Measurements from ENCODE around the gene PLEKHB2.
A peak's percentile ranks its signal among the peaks of the same experiment; 100 is the strongest.

The PLEKHB2 gene

DNA sequence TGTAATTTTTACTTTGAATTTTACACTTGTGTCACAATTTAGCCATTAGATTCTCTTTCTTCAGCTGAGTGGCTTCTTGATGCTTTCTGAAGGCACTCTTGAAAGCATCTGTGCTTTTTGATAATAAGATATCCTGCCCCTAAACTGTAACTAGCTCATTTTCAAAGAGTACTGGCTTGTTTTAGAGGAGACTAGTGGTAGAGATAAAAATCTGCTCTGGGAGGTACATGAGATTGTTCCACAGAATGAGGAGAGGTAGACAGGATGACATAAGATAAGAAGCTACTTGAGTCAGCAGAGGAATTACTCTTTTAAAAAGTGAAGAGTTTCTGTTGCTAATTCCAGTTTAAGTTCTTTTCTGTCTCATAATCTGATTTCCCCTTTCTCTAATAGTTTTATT is 10.6 kb downstream of the PLEKHB2 start:
- peaks cover 71% of the 10 kb centered on the region for H3K4me1 Mint-ChIP-seq (ENCODE audit: low read depth)
- no peaks in the 10 kb centered on the region for H3K27me3 Mint-ChIP-seq
- peak overlapping the region; percentile 13 for H3K27ac Mint-ChIP-seq
- peak overlapping the region; percentile 8 for H3K4me3 Mint-ChIP-seq
- H3K9me3 Mint-ChIP-seq (ENCODE audit: low read depth), result peaks cover 4% of the 10 kb centered on the region
- peaks cover 23% of the 10 kb centered on the region for H3K36me3 Mint-ChIP-seq

DNA sequence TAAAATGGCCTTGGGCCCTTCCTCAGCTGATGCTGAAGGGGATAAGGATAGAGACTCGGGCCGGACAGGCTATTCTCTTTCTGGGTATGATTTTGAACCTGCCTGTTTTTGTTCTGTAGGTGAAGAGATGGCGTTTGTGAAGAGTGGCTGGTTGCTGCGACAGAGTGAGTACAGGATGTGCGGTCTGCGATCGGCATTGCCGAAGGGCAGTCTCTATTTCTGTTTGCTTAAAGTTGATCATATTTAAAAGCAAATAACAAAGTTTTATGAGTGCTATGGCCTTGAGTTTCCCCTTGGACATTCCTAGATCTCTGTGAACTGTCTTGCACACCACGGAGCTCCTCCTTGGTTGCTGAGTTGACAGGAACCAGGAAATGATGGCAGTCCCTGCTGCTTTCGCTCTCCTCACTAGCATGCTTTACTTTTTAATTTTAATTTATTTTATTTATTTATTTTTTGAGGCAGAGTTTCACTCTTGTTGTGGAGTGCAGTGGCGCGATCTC is 15.7 kb downstream of the PLEKHB2 start:
- H3K27ac Mint-ChIP-seq, result no peak overlapping the region

DNA sequence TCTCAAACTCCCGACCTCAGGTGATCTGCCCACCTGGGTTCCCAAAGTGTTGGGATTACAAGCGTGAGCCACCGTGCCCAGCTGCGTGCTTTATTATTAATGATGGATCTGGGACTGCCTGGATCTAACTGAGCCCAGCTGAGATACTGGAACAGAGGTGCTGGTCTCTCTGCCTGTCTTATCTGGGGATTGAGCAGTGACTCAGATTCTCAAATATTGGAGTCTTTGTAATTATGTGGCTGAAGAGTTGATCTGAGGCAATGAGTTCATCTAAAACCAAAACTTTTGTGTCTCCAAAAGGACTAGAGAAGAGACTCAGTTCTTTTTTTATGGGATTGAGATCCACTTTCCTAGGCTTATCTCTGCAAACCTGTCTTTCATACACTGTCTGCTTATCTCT is 16.3 kb downstream of the PLEKHB2 start:
- Mint-ChIP-seq H3K27ac (no peak overlapping the region), H3K9me3 (ENCODE audit: low read depth) (no peaks in the 10 kb centered on the region), H3K36me3 (peaks cover 10% of the 10 kb centered on the region), H3K4me3 (no peak overlapping the region), H3K27me3 (no peaks in the 10 kb centered on the region), H3K4me1 (ENCODE audit: low read depth) (peaks cover 26% of the 10 kb centered on the region)

More for the DNA sequence above, 15.7 kb downstream of the PLEKHB2 start:
- no peaks in the 10 kb centered on the region for H3K27me3 Mint-ChIP-seq
- H3K36me3 Mint-ChIP-seq, result peaks cover 16% of the 10 kb centered on the region
- no peaks in the 10 kb centered on the region for H3K9me3 Mint-ChIP-seq (ENCODE audit: low read depth)
- no peak overlapping the region for H3K4me3 Mint-ChIP-seq
- H3K4me1 Mint-ChIP-seq (ENCODE audit: low read depth), result peaks cover 32% of the 10 kb centered on the region

DNA sequence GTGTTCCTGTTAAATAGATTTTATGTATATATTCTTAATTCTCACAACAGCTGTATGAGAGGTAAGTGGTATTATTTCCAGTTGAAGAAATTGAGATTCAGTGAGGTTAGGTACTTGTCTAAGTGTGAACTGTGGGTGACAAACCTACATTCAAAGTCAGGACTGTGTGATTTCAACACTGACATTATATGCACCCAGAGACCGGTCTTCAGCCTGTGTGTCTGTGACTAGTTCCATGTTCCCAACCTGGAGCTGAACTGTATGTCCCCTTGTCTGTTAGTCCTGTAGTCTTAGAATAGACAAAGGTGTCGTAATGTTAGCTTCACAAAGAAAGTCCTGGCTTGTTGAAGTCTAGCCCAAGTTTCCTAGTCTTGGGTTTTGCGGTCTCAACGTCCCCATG is 17.4 kb downstream of the PLEKHB2 start:
- Mint-ChIP-seq H3K36me3 (peaks cover 9% of the 10 kb centered on the region), H3K9me3 (ENCODE audit: low read depth) (no peaks in the 10 kb centered on the region), H3K27me3 (no peaks in the 10 kb centered on the region), H3K27ac (no peak overlapping the region), H3K4me1 (ENCODE audit: low read depth) (peaks cover 22% of the 10 kb centered on the region), H3K4me3 (no peak overlapping the region)

DNA sequence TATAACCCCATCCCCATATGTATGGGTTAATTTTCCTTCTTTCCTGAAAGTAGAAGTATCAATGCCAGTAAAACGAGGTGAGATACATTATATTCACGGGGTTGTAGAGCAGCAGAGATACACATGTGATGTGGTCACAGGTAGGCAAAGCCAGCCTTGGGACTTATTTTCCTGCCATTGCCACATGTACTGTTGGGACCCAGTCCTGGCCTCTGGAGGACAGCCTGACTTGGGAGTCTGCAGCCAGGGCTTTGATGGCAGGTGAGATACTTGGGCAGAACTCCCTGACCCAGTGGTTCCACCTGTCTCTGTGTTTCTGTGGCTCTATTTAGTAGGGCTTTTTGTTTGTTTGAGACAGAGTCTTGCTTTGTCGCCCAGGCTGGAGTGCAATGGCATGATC is 18.1 kb downstream of the PLEKHB2 start:
- Mint-ChIP-seq H3K27ac (no peak overlapping the region), H3K36me3 (peaks cover 9% of the 10 kb centered on the region), H3K27me3 (no peaks in the 10 kb centered on the region), H3K4me3 (no peak overlapping the region), H3K4me1 (ENCODE audit: low read depth) (peaks cover 15% of the 10 kb centered on the region), H3K9me3 (ENCODE audit: low read depth) (no peaks in the 10 kb centered on the region)

DNA sequence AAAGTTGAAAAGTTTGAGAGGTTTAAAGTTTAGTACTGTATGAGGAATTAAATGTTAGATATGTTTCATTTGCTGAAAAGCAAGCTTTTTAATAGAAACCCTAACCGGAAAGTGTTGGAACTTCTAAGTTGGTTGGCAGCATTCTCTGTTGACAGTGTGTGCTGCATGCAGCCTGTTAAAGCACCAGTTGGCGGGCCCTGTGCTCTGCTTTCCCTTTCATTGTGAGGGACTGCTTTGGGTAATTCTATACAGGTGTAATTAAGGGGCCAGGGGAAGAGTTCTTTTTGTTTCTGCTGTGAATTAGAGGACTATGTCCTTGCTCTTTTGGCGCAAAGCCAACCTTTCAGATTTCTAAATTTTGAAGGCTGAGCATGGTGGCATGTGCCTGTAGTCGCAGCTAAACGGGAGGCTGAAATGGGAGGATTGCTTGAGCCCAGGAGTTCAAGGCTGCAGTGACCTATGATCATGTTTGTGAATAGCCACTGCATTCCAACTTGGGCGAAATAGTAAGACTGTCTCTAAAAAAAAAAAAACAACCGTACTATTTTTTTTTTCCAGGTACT is 20.1 kb downstream of the PLEKHB2 start:
- H3K9me3 Mint-ChIP-seq (ENCODE audit: low read depth), result no peaks in the 10 kb centered on the region
- H3K27me3 Mint-ChIP-seq, result no peaks in the 10 kb centered on the region
- H3K27ac Mint-ChIP-seq, result no peak overlapping the region
- peaks cover 21% of the 10 kb centered on the region for H3K36me3 Mint-ChIP-seq
- peaks cover 9% of the 10 kb centered on the region for H3K4me1 Mint-ChIP-seq (ENCODE audit: low read depth)
- no peak overlapping the region for H3K4me3 Mint-ChIP-seq

DNA sequence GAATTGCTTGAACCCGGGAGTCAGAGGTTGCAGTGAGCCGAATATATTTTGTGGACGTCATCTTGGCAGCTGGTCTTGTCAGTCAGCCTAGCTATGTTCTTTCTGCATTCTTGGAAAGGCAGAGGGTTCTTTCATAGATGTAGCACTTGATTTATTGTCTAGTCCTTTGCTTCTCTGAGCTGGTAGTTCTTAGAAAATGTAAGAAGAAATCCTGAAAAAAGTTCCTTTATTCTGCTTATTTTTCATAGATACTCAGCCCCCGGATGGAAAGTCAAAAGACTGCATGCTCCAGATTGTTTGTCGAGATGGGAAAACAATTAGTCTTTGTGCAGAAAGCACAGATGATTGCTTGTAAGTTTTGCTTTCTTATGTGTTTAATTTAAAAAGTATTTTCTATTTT is 21.3 kb downstream of the PLEKHB2 start:
- H3K4me1 Mint-ChIP-seq (ENCODE audit: low read depth), result peaks cover 4% of the 10 kb centered on the region
- peaks cover 17% of the 10 kb centered on the region for H3K36me3 Mint-ChIP-seq
- no peak overlapping the region for H3K4me3 Mint-ChIP-seq
- H3K27ac Mint-ChIP-seq, result no peak overlapping the region
- H3K27me3 Mint-ChIP-seq, result no peaks in the 10 kb centered on the region
- no peaks in the 10 kb centered on the region for H3K9me3 Mint-ChIP-seq (ENCODE audit: low read depth)

DNA sequence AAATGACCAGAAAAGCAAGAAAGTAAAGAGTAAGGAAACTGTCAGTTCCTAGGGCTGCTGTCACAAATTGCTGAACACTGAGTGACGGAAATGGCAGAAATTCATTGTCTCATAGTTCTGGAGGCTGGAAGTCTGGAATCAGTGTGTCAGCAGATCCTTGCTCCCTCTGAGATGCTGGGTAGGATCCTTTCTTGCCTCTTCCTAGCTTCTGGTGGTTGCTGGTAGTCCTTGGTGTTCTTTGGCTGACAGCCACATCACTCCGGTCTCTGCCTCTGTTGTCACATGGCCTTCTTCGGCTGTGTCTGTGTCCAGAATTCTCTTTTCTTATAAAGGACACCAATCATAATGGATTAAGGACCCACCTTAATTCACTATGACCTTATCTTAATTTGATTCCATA is 21.9 kb downstream of the PLEKHB2 start:
- no peaks in the 10 kb centered on the region for H3K27me3 Mint-ChIP-seq
- H3K27ac Mint-ChIP-seq, result no peak overlapping the region
- H3K4me1 Mint-ChIP-seq (ENCODE audit: low read depth), result peaks cover 3% of the 10 kb centered on the region
- H3K36me3 Mint-ChIP-seq, result peaks cover 15% of the 10 kb centered on the region
- no peak overlapping the region for H3K4me3 Mint-ChIP-seq
- H3K9me3 Mint-ChIP-seq (ENCODE audit: low read depth), result no peaks in the 10 kb centered on the region

DNA sequence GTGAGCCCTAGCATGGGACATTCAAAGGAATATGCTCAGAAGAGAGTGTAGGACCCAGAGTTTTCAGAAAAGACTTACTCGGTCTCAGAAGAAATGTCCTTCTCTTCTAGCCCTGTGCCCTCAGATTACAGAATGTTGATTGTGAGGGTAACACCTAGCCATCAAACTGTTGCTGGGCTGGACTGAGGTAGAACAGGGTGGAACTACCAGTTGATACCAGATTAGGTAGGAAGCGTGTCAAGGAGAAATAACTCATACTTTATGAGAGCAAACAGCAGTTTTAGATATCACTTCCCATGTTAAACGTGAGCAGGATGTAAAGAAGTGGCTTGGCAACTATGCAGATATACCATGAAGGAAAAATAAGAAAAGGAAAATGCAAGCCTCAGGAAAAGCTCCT is 22.8 kb downstream of the PLEKHB2 start:
- no peaks in the 10 kb centered on the region for H3K9me3 Mint-ChIP-seq (ENCODE audit: low read depth)
- no peaks in the 10 kb centered on the region for H3K27me3 Mint-ChIP-seq
- H3K27ac Mint-ChIP-seq, result no peak overlapping the region
- H3K36me3 Mint-ChIP-seq, result peaks cover 15% of the 10 kb centered on the region
- H3K4me3 Mint-ChIP-seq, result no peak overlapping the region
- peaks cover 1% of the 10 kb centered on the region for H3K4me1 Mint-ChIP-seq (ENCODE audit: low read depth)

DNA sequence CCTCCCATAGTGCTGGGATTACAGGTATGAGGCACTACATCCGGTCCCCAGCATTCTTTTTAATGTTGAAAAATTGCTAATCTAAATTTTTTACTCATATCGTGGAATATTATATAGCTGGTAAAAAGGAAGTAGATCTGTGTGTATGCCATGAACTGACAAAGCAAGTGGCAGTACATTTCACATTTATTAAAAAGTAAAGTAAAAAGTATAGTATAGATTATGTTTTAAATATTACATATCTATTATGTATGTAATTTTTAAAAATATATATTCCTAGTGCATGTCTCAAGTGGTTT is 25.1 kb downstream of the PLEKHB2 start:
- Mint-ChIP-seq H3K4me3 (no peak overlapping the region), H3K4me1 (ENCODE audit: low read depth) (no peaks in the 10 kb centered on the region), H3K36me3 (peaks cover 16% of the 10 kb centered on the region), H3K9me3 (ENCODE audit: low read depth) (no peaks in the 10 kb centered on the region), H3K27ac (no peak overlapping the region), H3K27me3 (no peaks in the 10 kb centered on the region)

DNA sequence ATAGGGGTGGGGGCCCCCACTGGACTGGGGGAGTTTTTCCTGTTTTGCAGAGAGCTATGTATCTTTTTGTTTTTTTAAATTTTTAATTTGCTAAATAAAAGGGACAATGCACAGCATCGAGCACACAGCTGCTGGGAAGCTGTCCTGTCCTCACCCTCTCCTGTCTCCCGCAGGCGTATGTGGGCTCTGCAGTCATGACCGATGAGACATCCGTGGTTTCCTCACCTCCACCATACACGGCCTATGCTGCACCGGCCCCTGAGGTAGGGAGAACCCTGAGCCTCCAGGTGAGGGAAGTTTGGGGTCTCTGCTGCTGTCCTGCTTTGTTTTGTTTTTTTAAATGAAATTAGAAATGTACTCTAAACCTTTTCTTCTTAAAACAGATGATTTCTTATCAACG is 27.6 kb downstream of the PLEKHB2 start:
- Mint-ChIP-seq H3K4me1 (ENCODE audit: low read depth) (peaks cover 8% of the 10 kb centered on the region), H3K36me3 (peaks cover 21% of the 10 kb centered on the region), H3K27me3 (no peaks in the 10 kb centered on the region), H3K9me3 (ENCODE audit: low read depth) (no peaks in the 10 kb centered on the region), H3K4me3 (no peak overlapping the region), H3K27ac (no peak overlapping the region)

DNA sequence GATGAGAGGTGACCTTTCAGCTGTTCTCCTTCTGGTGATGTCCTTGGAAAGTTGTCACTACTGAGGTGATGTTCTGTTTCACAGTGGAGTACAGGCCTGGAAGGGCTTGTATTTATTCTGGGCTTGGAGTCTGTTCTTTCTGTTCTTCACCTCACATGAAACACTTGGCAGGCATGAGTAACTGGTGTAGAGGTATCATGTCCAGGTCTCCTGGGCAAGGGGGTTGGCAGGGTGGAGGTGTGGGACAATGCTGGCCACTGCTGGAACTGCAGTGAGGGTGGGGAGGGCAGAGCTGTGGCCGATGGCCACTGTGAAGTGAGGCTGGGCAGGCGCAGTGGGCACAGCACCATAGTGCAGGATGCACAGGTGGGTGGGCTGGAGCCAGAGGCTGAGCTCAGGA is 35.4 kb downstream of the PLEKHB2 start:
- H3K9me3 Mint-ChIP-seq (ENCODE audit: low read depth), result no peaks in the 10 kb centered on the region
- no peak overlapping the region for H3K4me3 Mint-ChIP-seq
- no peak overlapping the region for H3K27ac Mint-ChIP-seq
- no peaks in the 10 kb centered on the region for H3K27me3 Mint-ChIP-seq
- H3K36me3 Mint-ChIP-seq, result peaks cover 19% of the 10 kb centered on the region
- peaks cover 18% of the 10 kb centered on the region for H3K4me1 Mint-ChIP-seq (ENCODE audit: low read depth)

DNA sequence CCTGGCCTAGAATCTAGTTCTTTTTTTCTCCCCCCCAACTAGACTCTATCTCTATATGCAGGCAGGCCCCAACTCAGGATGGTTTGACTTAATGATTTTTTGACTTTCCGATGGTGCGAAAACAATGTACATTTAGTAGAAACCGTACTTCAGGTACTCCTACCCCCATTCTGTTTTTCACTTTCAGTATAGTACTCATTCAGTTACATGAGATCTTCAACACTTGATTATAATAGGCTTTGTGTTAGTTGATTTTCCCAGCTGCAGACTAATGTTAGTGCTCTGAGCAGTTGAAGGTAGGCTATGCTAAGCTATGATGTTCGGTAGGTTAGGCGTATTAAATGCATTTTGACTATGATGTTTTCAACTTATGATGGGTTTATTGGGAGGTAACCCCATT is 37.7 kb downstream of the PLEKHB2 start:
- H3K27ac Mint-ChIP-seq, result no peak overlapping the region
- H3K4me1 Mint-ChIP-seq (ENCODE audit: low read depth), result peaks cover 9% of the 10 kb centered on the region
- no peaks in the 10 kb centered on the region for H3K27me3 Mint-ChIP-seq
- H3K36me3 Mint-ChIP-seq, result peaks cover 13% of the 10 kb centered on the region
- H3K4me3 Mint-ChIP-seq, result no peak overlapping the region
- no peaks in the 10 kb centered on the region for H3K9me3 Mint-ChIP-seq (ENCODE audit: low read depth)

DNA sequence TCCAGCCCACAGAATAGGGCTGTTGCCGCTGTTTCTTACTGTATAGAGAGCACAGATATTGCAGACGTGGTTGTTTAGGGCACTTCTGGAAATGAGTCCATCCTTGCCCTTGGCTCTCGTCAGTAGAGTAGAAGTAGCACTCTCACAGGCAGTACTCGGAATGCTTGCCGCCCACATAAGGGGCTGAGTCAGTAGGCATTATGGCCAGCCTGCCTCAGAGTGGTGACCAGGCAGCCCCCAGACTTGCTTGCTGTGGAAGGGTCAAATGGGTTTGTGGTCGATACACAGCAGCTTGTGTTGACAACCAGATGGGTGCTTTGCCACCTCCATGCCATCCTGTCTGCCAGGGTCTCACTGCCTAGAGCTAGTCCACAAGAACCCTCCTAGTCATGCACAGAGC is 38.7 kb downstream of the PLEKHB2 start:
- Mint-ChIP-seq H3K27ac (no peak overlapping the region), H3K4me3 (no peak overlapping the region), H3K9me3 (ENCODE audit: low read depth) (no peaks in the 10 kb centered on the region), H3K4me1 (ENCODE audit: low read depth) (peaks cover 8% of the 10 kb centered on the region), H3K36me3 (peaks cover 13% of the 10 kb centered on the region), H3K27me3 (no peaks in the 10 kb centered on the region)

DNA sequence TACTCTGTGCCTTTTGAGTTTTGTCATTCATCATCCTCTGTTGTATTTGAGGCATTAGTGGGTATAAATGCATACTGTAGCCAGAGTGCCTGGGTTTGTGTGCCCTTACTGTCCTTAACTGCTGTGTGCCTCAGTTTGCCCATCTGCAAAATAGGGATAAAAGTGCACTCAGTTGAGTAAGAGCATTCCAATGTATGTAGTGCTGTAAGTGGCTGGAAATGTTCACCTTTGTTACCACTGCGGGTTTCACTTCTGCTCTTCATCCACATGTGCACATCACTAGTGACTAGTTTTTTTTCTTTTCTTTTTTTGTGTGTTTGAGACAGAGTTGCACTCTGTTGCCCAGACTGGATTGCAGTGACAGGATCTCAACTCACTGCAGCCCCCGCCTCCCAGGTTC is 39.9 kb downstream of the PLEKHB2 start:
- peaks cover 13% of the 10 kb centered on the region for H3K36me3 Mint-ChIP-seq
- no peaks in the 10 kb centered on the region for H3K27me3 Mint-ChIP-seq
- H3K4me1 Mint-ChIP-seq (ENCODE audit: low read depth), result peaks cover 4% of the 10 kb centered on the region
- H3K9me3 Mint-ChIP-seq (ENCODE audit: low read depth), result no peaks in the 10 kb centered on the region
- H3K27ac Mint-ChIP-seq, result no peak overlapping the region
- no peak overlapping the region for H3K4me3 Mint-ChIP-seq

DNA sequence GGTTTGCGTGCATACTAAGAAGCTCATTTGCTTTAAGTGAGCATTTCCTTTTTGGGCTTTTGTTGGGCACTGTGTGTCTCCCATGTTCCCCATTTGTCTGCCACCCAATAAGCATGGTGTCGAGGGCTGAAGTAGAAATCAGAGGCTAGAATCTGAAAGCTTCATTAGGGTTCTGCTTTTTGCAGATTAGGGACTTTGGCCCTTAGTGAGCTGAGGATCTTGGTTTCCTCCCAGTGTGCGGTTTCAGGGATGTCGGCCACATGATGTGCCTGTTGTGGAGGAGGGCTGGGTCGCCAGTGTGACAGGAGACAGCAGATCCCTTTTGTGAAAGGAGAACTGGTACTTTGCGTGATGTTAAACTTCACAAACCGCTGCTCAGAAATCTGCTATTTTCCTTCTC is 41.1 kb downstream of the PLEKHB2 start:
- Mint-ChIP-seq H3K4me1 (ENCODE audit: low read depth) (peaks cover 4% of the 10 kb centered on the region), H3K4me3 (no peak overlapping the region), H3K27ac (peak overlapping the region; percentile 16), H3K9me3 (ENCODE audit: low read depth) (no peaks in the 10 kb centered on the region), H3K27me3 (no peaks in the 10 kb centered on the region), H3K36me3 (peaks cover 8% of the 10 kb centered on the region)

Data from activated naive CD8-positive, alpha-beta T cell (primary cell).